Measurements from ENCODE around the gene VWA2.

The VWA2 gene

DNA sequence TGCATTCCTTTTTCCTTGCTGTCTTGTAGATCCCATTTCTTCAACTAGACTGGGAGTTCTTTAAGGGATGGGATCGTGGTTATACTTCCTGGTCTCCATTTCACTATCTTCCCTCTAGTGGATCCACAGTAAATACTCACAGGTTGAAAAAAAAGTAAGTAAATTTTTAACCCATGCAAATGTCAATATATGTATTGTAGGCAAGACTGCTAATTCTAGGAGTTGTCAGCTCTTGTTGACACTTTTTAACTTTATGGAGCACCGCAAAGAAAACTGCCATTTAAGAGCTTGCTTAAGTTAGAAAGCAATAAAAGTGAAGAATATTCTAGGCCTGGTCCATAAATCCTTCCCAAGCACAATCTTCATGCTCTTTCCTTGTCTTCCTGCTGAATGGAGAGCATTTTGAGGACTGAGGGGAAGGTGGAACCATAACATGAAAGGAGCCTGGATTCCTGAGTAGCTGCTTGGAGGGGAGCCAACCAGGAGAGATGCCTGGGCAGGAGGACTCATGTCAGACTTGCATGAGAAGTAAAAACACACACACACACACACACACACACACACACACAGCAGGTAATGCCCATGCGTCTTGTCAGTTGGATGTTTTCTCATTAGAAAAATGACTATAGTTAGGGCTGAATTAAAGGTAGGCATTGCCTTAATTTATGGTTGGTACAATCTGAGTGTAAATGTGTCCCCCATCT lies 32.2 kb downstream of the VWA2 start:
- no peak for DNase-seq (ENCODE audit: extremely low read depth, low read depth)
- TF ChIP-seq, protein P1, sequence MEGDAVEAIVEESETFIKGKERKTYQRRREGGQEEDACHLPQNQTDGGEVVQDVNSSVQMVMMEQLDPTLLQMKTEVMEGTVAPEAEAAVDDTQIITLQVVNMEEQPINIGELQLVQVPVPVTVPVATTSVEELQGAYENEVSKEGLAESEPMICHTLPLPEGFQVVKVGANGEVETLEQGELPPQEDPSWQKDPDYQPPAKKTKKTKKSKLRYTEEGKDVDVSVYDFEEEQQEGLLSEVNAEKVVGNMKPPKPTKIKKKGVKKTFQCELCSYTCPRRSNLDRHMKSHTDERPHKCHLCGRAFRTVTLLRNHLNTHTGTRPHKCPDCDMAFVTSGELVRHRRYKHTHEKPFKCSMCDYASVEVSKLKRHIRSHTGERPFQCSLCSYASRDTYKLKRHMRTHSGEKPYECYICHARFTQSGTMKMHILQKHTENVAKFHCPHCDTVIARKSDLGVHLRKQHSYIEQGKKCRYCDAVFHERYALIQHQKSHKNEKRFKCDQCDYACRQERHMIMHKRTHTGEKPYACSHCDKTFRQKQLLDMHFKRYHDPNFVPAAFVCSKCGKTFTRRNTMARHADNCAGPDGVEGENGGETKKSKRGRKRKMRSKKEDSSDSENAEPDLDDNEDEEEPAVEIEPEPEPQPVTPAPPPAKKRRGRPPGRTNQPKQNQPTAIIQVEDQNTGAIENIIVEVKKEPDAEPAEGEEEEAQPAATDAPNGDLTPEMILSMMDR (IDR thresholded peaks at IDR 0.05; ENCODE audit: low read depth, low read length, missing control alignments): no peak
- H3K4me3 ChIP-seq (replicated peaks; ENCODE audit: low read depth, low read length): no peak overlapping the region

DNA sequence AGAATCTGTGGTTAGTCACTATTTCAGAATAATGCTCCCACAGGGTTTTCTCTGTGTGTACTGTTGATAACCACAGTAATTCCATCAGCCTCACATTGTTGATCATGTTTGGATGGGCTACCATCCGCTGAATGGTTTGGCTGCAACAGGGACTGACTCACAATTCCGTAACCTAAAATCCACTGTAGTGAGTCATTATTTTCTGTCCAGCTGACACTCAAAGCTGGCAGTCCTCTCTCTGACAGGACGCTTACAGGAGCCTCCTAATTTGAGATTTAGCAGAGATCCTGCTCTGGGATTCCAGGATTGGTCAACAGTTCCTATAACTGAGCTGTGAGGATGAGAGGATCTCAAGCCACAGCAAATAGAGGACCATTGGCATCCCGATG lies 32.7 kb downstream of the VWA2 start:
- DNase-seq (ENCODE audit: extremely low read depth, low read depth): peak; percentile 86
- TF ChIP-seq, protein P1 (IDR thresholded peaks at IDR 0.05; ENCODE audit: low read depth, low read length, missing control alignments): no peak
- H3K4me3 ChIP-seq (replicated peaks; ENCODE audit: low read depth, low read length): no peak overlapping the region

DNA sequence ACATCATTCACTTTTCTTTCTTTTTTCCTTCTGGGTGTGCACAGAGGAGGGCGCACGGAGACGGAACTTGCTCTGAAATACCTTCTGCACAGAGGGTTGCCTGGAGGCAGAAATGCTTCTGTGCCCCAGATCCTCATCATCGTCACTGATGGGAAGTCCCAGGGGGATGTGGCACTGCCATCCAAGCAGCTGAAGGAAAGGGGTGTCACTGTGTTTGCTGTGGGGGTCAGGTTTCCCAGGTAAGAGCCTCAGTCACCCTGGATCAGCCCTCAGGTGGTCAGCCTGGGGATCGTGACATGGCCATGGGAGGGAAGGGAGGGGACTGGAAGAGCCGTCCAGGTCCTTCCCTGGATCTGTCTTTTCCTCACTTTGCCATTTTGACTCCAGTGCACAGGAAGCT lies 33.6 kb downstream of the VWA2 start:
- no peak for DNase-seq (ENCODE audit: extremely low read depth, low read depth)
- no peak overlapping the region for H3K4me3 ChIP-seq (replicated peaks; ENCODE audit: low read depth, low read length)
- TF ChIP-seq, protein P1 (IDR thresholded peaks at IDR 0.05; ENCODE audit: low read depth, low read length, missing control alignments): no peak

DNA sequence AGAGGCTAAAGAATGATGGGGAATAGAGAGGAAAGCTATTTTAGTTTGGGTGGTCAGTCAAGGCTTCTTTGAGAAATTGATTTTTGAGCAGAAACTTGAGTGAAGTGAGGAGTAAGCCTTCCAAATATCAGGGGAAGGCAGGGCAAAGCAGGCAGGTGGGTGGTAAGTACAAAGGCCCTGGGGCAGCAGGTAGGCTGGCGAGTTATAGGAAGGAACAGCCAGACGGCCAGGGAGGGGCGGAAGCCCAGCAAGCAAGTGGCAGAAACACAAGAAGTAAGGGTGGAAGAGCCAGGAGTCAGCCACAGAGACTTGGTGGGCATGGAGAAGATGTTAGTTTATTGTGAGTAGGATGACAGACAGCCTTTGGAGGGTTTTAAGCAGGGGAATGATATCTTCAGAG lies 34.9 kb downstream of the VWA2 start:
- TF ChIP-seq, protein P1 (IDR thresholded peaks at IDR 0.05; ENCODE audit: low read depth, low read length, missing control alignments): no peak
- no peak for DNase-seq (ENCODE audit: extremely low read depth, low read depth)
- H3K4me3 ChIP-seq (replicated peaks; ENCODE audit: low read depth, low read length): no peak overlapping the region

DNA sequence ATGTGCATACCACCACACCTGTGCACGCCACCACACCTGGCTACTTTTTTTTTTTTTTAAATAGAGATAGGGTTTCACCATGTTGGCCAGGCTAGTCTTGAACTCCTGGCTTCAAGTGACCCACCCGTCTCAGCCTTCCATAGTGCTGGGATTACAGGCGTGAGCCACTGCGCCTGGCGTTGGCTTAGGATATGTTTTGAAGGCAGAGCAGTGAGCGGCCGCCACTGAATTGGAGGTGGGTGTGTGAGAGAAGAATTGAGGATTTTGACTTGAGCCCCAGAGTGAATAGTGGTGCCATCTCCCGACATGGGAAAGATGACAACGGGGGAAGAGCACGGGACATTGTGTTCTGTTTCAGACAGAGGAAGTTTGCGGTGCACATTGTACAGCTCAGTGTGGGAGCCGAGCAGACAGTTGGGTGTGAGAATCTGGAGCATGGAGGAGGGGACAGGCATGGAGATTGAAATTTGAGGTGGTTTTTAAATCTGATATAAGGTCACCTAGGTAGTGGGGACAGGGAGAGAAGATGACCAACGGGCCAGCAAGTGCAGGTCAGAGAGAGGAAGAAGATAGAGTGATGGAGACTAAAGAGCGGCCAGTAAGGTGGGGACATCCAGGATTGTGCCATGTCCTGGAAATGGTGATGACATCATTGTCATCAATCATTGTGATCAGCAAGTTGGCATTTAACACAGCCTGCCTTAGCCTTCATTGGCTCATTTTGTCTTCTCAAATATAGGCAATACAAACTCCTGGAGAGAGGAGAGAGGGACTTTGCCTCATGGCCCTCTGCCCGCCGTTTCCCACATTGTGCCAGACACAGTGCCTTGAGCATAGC lies 35.8 kb downstream of the VWA2 start:
- TF ChIP-seq, protein P1 (IDR thresholded peaks at IDR 0.05; ENCODE audit: low read depth, low read length, missing control alignments): no peak
- no peak for DNase-seq (ENCODE audit: extremely low read depth, low read depth)

DNA sequence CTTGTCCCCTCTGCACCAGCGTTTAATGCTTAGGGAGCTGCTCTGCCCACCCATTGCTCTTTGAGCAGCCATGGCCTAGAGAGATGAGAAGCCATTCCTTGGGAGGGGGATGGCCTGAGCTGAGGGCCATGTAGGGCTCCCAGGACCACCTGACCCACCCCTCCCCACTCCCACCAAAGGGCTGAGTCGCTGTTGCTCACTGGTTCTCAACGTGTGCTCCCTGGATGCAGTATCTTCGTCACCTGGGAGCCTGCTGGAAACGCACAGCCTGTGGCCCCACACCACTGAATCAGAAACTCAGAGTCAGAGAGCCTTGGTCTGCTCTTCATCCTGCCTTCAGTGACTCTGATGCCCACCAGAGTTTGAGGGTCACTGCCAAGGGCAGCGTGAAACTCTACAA lies 37.0 kb downstream of the VWA2 start:
- TF ChIP-seq, protein P1 (IDR thresholded peaks at IDR 0.05; ENCODE audit: low read depth, low read length, missing control alignments): no peak
- DNase-seq (ENCODE audit: extremely low read depth, low read depth): no peak
- no peak overlapping the region for H3K4me3 ChIP-seq (replicated peaks; ENCODE audit: low read depth, low read length)

More for the DNA sequence above, 35.8 kb downstream of the VWA2 start:
- no peak overlapping the region for H3K4me3 ChIP-seq (replicated peaks; ENCODE audit: low read depth, low read length)
